HEK293 (cell line): ENCODE measurements around the gene CDK4.

Experiments
- GFI1B ChIP-seq: fragments of 450-650 bp; formaldehyde crosslinking; IDR thresholded peaks from 2 replicates; pipeline ENCODE4 v1.5.1; 2016; ENCODE audit warnings: missing biosample characterization, missing genetic modification characterization
- GLI2 ChIP-seq: fragments of 450-650 bp; formaldehyde crosslinking; IDR thresholded peaks from 2 replicates; pipeline ENCODE4; 2017; ENCODE audit warnings: missing biosample characterization, missing genetic modification characterization, low read depth, borderline replicate concordance
- INSM2 ChIP-seq: fragments of 450-650 bp; formaldehyde crosslinking; IDR thresholded peaks from 2 replicates; pipeline ENCODE4 v1.5.1; 2016; ENCODE audit warnings: missing biosample characterization, missing genetic modification characterization
- PBX3 ChIP-seq: sonication (generic); formaldehyde crosslinking; IDR thresholded peaks from 2 replicates; pipeline ENCODE4 v1.8.1; 2022; ENCODE audit warnings: mild to moderate bottlenecking, moderate library complexity, missing genetic modification reagents
- PRDM10 ChIP-seq: fragments of 450-650 bp; formaldehyde crosslinking; IDR thresholded peaks from 2 replicates; pipeline ENCODE4 v1.5.1; 2016; ENCODE audit warnings: missing biosample characterization, missing genetic modification characterization
- TRIM28 ChIP-seq: IDR thresholded peaks from 2 replicates; pipeline ENCODE4 v1.6.1; 2011; ENCODE audit warnings: low read length, control low read depth, borderline replicate concordance
- YY1 ChIP-seq: fragments of 450-650 bp; formaldehyde crosslinking; IDR thresholded peaks from 2 replicates; pipeline ENCODE4 v1.5.1; 2018; ENCODE audit warnings: missing biosample characterization, missing genetic modification characterization
- ZBTB44 ChIP-seq: fragments of 450-650 bp; IDR thresholded peaks from 2 replicates; pipeline ENCODE4 v1.5.1; 2018; ENCODE audit warnings: missing biosample characterization, mild to moderate bottlenecking, missing genetic modification characterization
- ZNF132 ChIP-seq: fragments of 450-650 bp; formaldehyde crosslinking; IDR thresholded peaks from 2 replicates; pipeline ENCODE4 v1.5.1; 2017; ENCODE audit warnings: missing biosample characterization, missing genetic modification characterization, borderline replicate concordance
- ZNF148 ChIP-seq: fragments of 450-650 bp; formaldehyde crosslinking; IDR thresholded peaks from 2 replicates; pipeline ENCODE4 v1.5.0; 2017; ENCODE audit warnings: missing biosample characterization, missing genetic modification characterization, borderline replicate concordance
- ZNF184 ChIP-seq: fragments of 450-650 bp; IDR thresholded peaks from 2 replicates; pipeline ENCODE4 v1.5.1; 2018; ENCODE audit warnings: missing biosample characterization, mild to moderate bottlenecking, missing genetic modification characterization
- ZNF214 ChIP-seq: fragments of 450-650 bp; formaldehyde crosslinking; IDR thresholded peaks from 2 replicates; pipeline ENCODE4 v1.5.1; 2017; ENCODE audit warnings: missing biosample characterization, mild to moderate bottlenecking, missing genetic modification characterization, borderline replicate concordance
- ZNF223 ChIP-seq: fragments of 450-650 bp; formaldehyde crosslinking; IDR thresholded peaks from 2 replicates; pipeline ENCODE4 v1.5.1; 2016; ENCODE audit warnings: missing biosample characterization, missing genetic modification characterization
- ZNF24 ChIP-seq: fragments of 450-650 bp; formaldehyde crosslinking; IDR thresholded peaks from 2 replicates; pipeline ENCODE4 v1.5.1; 2016; ENCODE audit warnings: missing biosample characterization, missing genetic modification characterization
- ZNF280D ChIP-seq: fragments of 450-650 bp; formaldehyde crosslinking; IDR thresholded peaks from 2 replicates; pipeline ENCODE4 v1.5.1; 2016; ENCODE audit warnings: missing biosample characterization, missing genetic modification characterization
- ZNF311 ChIP-seq: fragments of 450-650 bp; formaldehyde crosslinking; IDR thresholded peaks from 2 replicates; pipeline ENCODE4 v1.5.1; 2017; ENCODE audit warnings: missing biosample characterization, missing genetic modification characterization, borderline replicate concordance
- ZNF416 ChIP-seq: fragments of 450-650 bp; formaldehyde crosslinking; IDR thresholded peaks from 2 replicates; pipeline ENCODE4 v1.5.1; 2016; ENCODE audit warnings: missing biosample characterization, missing genetic modification characterization
- ZNF433 ChIP-seq: fragments of 450-650 bp; formaldehyde crosslinking; IDR thresholded peaks from 2 replicates; pipeline ENCODE4 v1.5.1; 2016; ENCODE audit warnings: missing biosample characterization, missing genetic modification characterization, low read depth
- ZNF521 ChIP-seq: fragments of 450-650 bp; formaldehyde crosslinking; IDR thresholded peaks from 2 replicates; pipeline ENCODE4 v1.5.1; 2017; ENCODE audit warnings: missing biosample characterization, mild to moderate bottlenecking, missing genetic modification characterization
- ZNF571 ChIP-seq: fragments of 450-650 bp; formaldehyde crosslinking; IDR thresholded peaks from 2 replicates; pipeline ENCODE4 v1.5.0; 2017; ENCODE audit warnings: missing biosample characterization, missing genetic modification characterization
- ZNF600 ChIP-seq: fragments of 450-650 bp; formaldehyde crosslinking; IDR thresholded peaks from 2 replicates; pipeline ENCODE4 v1.5.1; 2016; ENCODE audit warnings: missing biosample characterization, missing genetic modification characterization
- ZNF629 ChIP-seq: fragments of 450-650 bp; formaldehyde crosslinking; IDR thresholded peaks from 2 replicates; pipeline ENCODE4 v1.5.1; 2017; ENCODE audit warnings: missing biosample characterization, missing genetic modification characterization
- ZNF658 ChIP-seq: fragments of 450-650 bp; formaldehyde crosslinking; IDR thresholded peaks from 2 replicates; pipeline ENCODE4; 2016; ENCODE audit warnings: missing biosample characterization, missing genetic modification characterization
- ZNF670 ChIP-seq: fragments of 450-650 bp; formaldehyde crosslinking; IDR thresholded peaks from 2 replicates; pipeline ENCODE4 v1.5.1; 2016; ENCODE audit warnings: missing biosample characterization, missing genetic modification characterization, low read depth
- ZNF76 ChIP-seq: fragments of 450-650 bp; formaldehyde crosslinking; IDR thresholded peaks from 2 replicates; pipeline ENCODE4; 2016; ENCODE audit warnings: low read depth, missing biosample characterization, missing genetic modification characterization, borderline replicate concordance

The CDK4 gene

GRCh38 chr12:57754411-57755193 lies 2.5 kb upstream of the CDK4 start, which contains the start of gene MARCHF9 (continued):
- TF ChIP-seq PRDM10 (tag by site-specific recombination) (peak; percentile 92), YY1 (tag by site-specific recombination) (no peak), ZNF571 (tag by site-specific recombination) (no peak), GLI2 (tag by site-specific recombination) (no peak), ZNF24 (0 out of 2 replicates have a peak, but pooled peaks have one; percentile 54), ZNF658 (no peak), ZNF148 (tag by site-specific recombination) (no peak), ZNF223 (tag by site-specific recombination) (no peak), ZNF433 (tag by site-specific recombination) (no peak), ZNF132 (no peak), ZNF214 (tag by site-specific recombination) (no peak), TRIM28 (no peak), ZNF184 (no peak), INSM2 (peak; percentile 18; the same call in 1 of the 2 replicates), PBX3 (CRISPR knock-in tag) (no peak), GFI1B (tag by site-specific recombination) (no peak), ZNF629 (no peak; the same call in 1 of the 2 replicates), ZNF521 (tag by site-specific recombination) (no peak), ZNF311 (tag by site-specific recombination) (no peak), ZNF76 (peak; percentile 41; the same call in 1 of the 2 replicates), ZNF670 (tag by site-specific recombination) (no peak), ZNF416 (tag by site-specific recombination) (no peak), ZNF600 (tag by site-specific recombination) (peak; percentile 99), ZNF280D (tag by site-specific recombination) (no peak), ZBTB44 (tag by site-specific recombination) (no peak)
